Nephron progenitor cell (in vitro differentiated cells): ENCODE measurements around the gene ATP8B4.

Source experiments
- DNase-seq: peaks from one replicate; pipeline ENCODE4 v3.0.0; 2021
- H3K27ac Mint-ChIP-seq: 2 replicates; pipeline ENCODE4 v1.8.0; 2021; ENCODE audit warnings: mild to moderate bottlenecking, moderate library complexity, mixed read lengths
- H3K27me3 Mint-ChIP-seq: 2 replicates; pipeline ENCODE4 v1.8.0; 2021; ENCODE audit warnings: mild to moderate bottlenecking, low read depth, mixed read lengths; ENCODE audit not compliant: poor library complexity
- H3K36me3 Mint-ChIP-seq: 2 replicates; pipeline ENCODE4 v1.8.0; 2021; ENCODE audit warnings: low read depth, mixed read lengths
- H3K4me1 Mint-ChIP-seq: 2 replicates; pipeline ENCODE4 v1.8.0; 2021; ENCODE audit warnings: mixed read lengths
- H3K4me3 Mint-ChIP-seq: 2 replicates; pipeline ENCODE4 v1.8.0; 2021; ENCODE audit warnings: mild to moderate bottlenecking, moderate library complexity, mixed read lengths
- H3K9me3 Mint-ChIP-seq: 2 replicates; pipeline ENCODE4 v1.8.0; 2021; ENCODE audit warnings: mild to moderate bottlenecking, moderate library complexity, mixed read lengths
- CTCF ChIP-seq: fragments of 200-600 bp; sonication (generic); IDR thresholded peaks from 2 replicates; pipeline ENCODE4 v1.5.0; 2021; ENCODE audit warnings: antibody characterized with exemption

Gene ATP8B4

GRCh38 chr15:49809894-49810609, 309.0 kb downstream of the ATP8B4 start:
- Mint-ChIP-seq H3K36me3 (no peaks in the 10 kb centered on the region), H3K27ac (no peak overlapping the region), H3K9me3 (peaks cover 9% of the 10 kb centered on the region), H3K4me1 (peaks cover 4% of the 10 kb centered on the region), H3K4me3 (no peak overlapping the region), H3K27me3 (no peaks in the 10 kb centered on the region)
- TF ChIP-seq CTCF, result no peak
- no peak for DNase-seq

- no peak overlapping the region for H3K4me3 Mint-ChIP-seq
- no peaks in the 10 kb centered on the region for H3K36me3 Mint-ChIP-seq
- no peak overlapping the region for H3K27ac Mint-ChIP-seq
- H3K9me3 Mint-ChIP-seq, result peaks cover 20% of the 10 kb centered on the region
- H3K4me1 Mint-ChIP-seq, result peaks cover 4% of the 10 kb centered on the region
- peaks cover 2% of the 10 kb centered on the region for H3K27me3 Mint-ChIP-seq
- TF ChIP-seq CTCF, result no peak
- DNase-seq, result no peak
Observed at GRCh38 chr15:49808341-49808740, 310.7 kb downstream of the ATP8B4 start.
